Activated T-cell treated with anti-CD3 and anti-CD28 coated beads, Interleukin-2, amount 50 U/mL, for 24 hours (primary cell): ENCODE results near the gene SYTL3.
A peak's percentile ranks its signal among the peaks of the same experiment; 100 is the strongest.
"Not testable (repeated sequence)": the region's sequence is repeated elsewhere in the genome, so short reads cannot be mapped to it uniquely, and the experiment has no call there.

Experiments used
- DNase-seq: peaks from one replicate; pipeline ENCODE4 v3.0.0-alpha.2; 2020
- H3K27ac Mint-ChIP-seq: 2 replicates; pipeline ENCODE4 v1.8.0; 2020; ENCODE audit warnings: mild to moderate bottlenecking, mixed read lengths
- H3K27me3 Mint-ChIP-seq: 2 replicates; pipeline ENCODE4 v1.8.0; 2020; ENCODE audit warnings: mixed read lengths
- H3K36me3 Mint-ChIP-seq: 2 replicates; pipeline ENCODE4 v1.8.0; 2020; ENCODE audit warnings: low read depth, mixed read lengths
- H3K4me1 Mint-ChIP-seq: 2 replicates; pipeline ENCODE4 v1.8.0; 2020; ENCODE audit warnings: low read depth, mixed read lengths
- H3K4me3 Mint-ChIP-seq: 2 replicates; pipeline ENCODE4 v1.8.0; 2020; ENCODE audit warnings: mild to moderate bottlenecking, moderate library complexity, mixed read lengths
- H3K9me3 Mint-ChIP-seq: 2 replicates; pipeline ENCODE4 v1.8.0; 2020; ENCODE audit warnings: mixed read lengths

Gene SYTL3

GRCh38 chr6:158785036-158785435 lies 135.2 kb downstream of the SYTL3 start:
- Mint-ChIP-seq H3K36me3 (peaks cover 99% of the 10 kb centered on the region), H3K27ac (peak overlapping the region; percentile 51), H3K27me3 (no peaks in the 10 kb centered on the region), H3K4me3 (no peak overlapping the region), H3K9me3 (no peaks in the 10 kb centered on the region), H3K4me1 (peaks cover 49% of the 10 kb centered on the region)
- peak; percentile 24 for DNase-seq

GRCh38 chr6:158786645-158787304 lies 136.9 kb downstream of the SYTL3 start:
- Mint-ChIP-seq H3K9me3 (no peaks in the 10 kb centered on the region), H3K27me3 (no peaks in the 10 kb centered on the region), H3K4me1 (peaks cover 55% of the 10 kb centered on the region), H3K27ac (peak overlapping the region; percentile 40), H3K36me3 (peaks cover 96% of the 10 kb centered on the region), H3K4me3 (no peak overlapping the region)
- no peak for DNase-seq

- H3K27ac Mint-ChIP-seq: peak overlapping the region; percentile 66
- no peaks in the 10 kb centered on the region for H3K9me3 Mint-ChIP-seq
- no peak overlapping the region for H3K4me3 Mint-ChIP-seq
- peaks cover 60% of the 10 kb centered on the region for H3K4me1 Mint-ChIP-seq
- H3K27me3 Mint-ChIP-seq: no peaks in the 10 kb centered on the region
- DNase-seq: no peak
- H3K36me3 Mint-ChIP-seq: peaks cover 96% of the 10 kb centered on the region
Measured at GRCh38 chr6:158787395-158787794, 137.5 kb downstream of the SYTL3 start.

- Mint-ChIP-seq H3K4me1 (peaks cover 77% of the 10 kb centered on the region), H3K27ac (peak overlapping the region; percentile 89), H3K27me3 (no peaks in the 10 kb centered on the region), H3K9me3 (no peaks in the 10 kb centered on the region), H3K36me3 (peaks cover 90% of the 10 kb centered on the region), H3K4me3 (peak overlapping the region; percentile 29)
- DNase-seq: no peak
Measured at GRCh38 chr6:158789115-158789917, 139.5 kb downstream of the SYTL3 start.

GRCh38 chr6:158791274-158791855 lies 141.5 kb downstream of the SYTL3 start:
- Mint-ChIP-seq H3K4me1 (peaks cover 83% of the 10 kb centered on the region), H3K27ac (peak overlapping the region; percentile 89), H3K9me3 (no peaks in the 10 kb centered on the region), H3K36me3 (peaks cover 86% of the 10 kb centered on the region), H3K27me3 (no peaks in the 10 kb centered on the region), H3K4me3 (no peak overlapping the region)
- DNase-seq: no peak

- H3K36me3 Mint-ChIP-seq: peaks cover 86% of the 10 kb centered on the region
- peaks cover 88% of the 10 kb centered on the region for H3K4me1 Mint-ChIP-seq
- DNase-seq, H3K4me3 Mint-ChIP-seq, H3K27me3 Mint-ChIP-seq, H3K9me3 Mint-ChIP-seq: not testable (repeated sequence)
- H3K27ac Mint-ChIP-seq: peak overlapping the region; percentile 89
Measured at GRCh38 chr6:158792505-158792904, 142.7 kb downstream of the SYTL3 start.

- Mint-ChIP-seq H3K4me3 (peak overlapping the region; percentile 20), H3K27ac (peak overlapping the region; percentile 78), H3K27me3 (no peaks in the 10 kb centered on the region), H3K36me3 (peaks cover 82% of the 10 kb centered on the region), H3K9me3 (no peaks in the 10 kb centered on the region), H3K4me1 (peaks cover 94% of the 10 kb centered on the region)
- DNase-seq: no peak
Measured at GRCh38 chr6:158793432-158793831, 143.6 kb downstream of the SYTL3 start.

- Mint-ChIP-seq H3K36me3 (peaks cover 82% of the 10 kb centered on the region), H3K9me3 (no peaks in the 10 kb centered on the region), H3K27me3 (no peaks in the 10 kb centered on the region), H3K4me1 (peaks cover 95% of the 10 kb centered on the region), H3K27ac (peak overlapping the region; percentile 86), H3K4me3 (no peak overlapping the region)
- no peak for DNase-seq
Measured at GRCh38 chr6:158795516-158795915, 145.7 kb downstream of the SYTL3 start.

- Mint-ChIP-seq H3K36me3 (peaks cover 81% of the 10 kb centered on the region), H3K4me3 (no peak overlapping the region), H3K4me1 (peaks cover 95% of the 10 kb centered on the region)
Measured at GRCh38 chr6:158796353-158796752, 146.5 kb downstream of the SYTL3 start.

GRCh38 chr6:158797331-158798310 lies 147.8 kb downstream of the SYTL3 start:
- Mint-ChIP-seq H3K36me3 (peaks cover 82% of the 10 kb centered on the region), H3K27me3 (no peaks in the 10 kb centered on the region), H3K9me3 (no peaks in the 10 kb centered on the region), H3K4me1 (peaks cover 95% of the 10 kb centered on the region), H3K27ac (peak overlapping the region; percentile 85), H3K4me3 (peak overlapping the region; percentile 20)
- DNase-seq: no peak

More at GRCh38 chr6:158796353-158796752, 146.5 kb downstream of the SYTL3 start:
- Mint-ChIP-seq H3K27me3 (no peaks in the 10 kb centered on the region), H3K9me3 (no peaks in the 10 kb centered on the region), H3K27ac (peak overlapping the region; percentile 86)
- no peak for DNase-seq

- Mint-ChIP-seq H3K36me3 (peaks cover 83% of the 10 kb centered on the region), H3K4me1 (peaks cover 92% of the 10 kb centered on the region), H3K27ac (peak overlapping the region; percentile 86)
Measured at GRCh38 chr6:158798311-158798710, 148.5 kb downstream of the SYTL3 start.

GRCh38 chr6:158799051-158799792 lies 149.4 kb downstream of the SYTL3 start:
- H3K4me3 Mint-ChIP-seq: no peak overlapping the region
- no peaks in the 10 kb centered on the region for H3K27me3 Mint-ChIP-seq
- peaks cover 83% of the 10 kb centered on the region for H3K36me3 Mint-ChIP-seq
- H3K9me3 Mint-ChIP-seq: no peaks in the 10 kb centered on the region
- peak overlapping the region; percentile 86 for H3K27ac Mint-ChIP-seq
- DNase-seq: no peak
- peaks cover 90% of the 10 kb centered on the region for H3K4me1 Mint-ChIP-seq

More at GRCh38 chr6:158798311-158798710, 148.5 kb downstream of the SYTL3 start:
- no peak for DNase-seq
- no peak overlapping the region for H3K4me3 Mint-ChIP-seq
- H3K9me3 Mint-ChIP-seq: no peaks in the 10 kb centered on the region
- H3K27me3 Mint-ChIP-seq: no peaks in the 10 kb centered on the region

GRCh38 chr6:158801655-158802294 lies 151.9 kb downstream of the SYTL3 start:
- Mint-ChIP-seq H3K27ac (peak overlapping the region; percentile 28), H3K27me3 (no peaks in the 10 kb centered on the region), H3K4me1 (peaks cover 91% of the 10 kb centered on the region), H3K9me3 (no peaks in the 10 kb centered on the region), H3K36me3 (peaks cover 84% of the 10 kb centered on the region), H3K4me3 (no peak overlapping the region)
- no peak for DNase-seq
